Fibroblast of villous mesenchyme (primary cell): ENCODE measurements around the gene TMEM185B. TPM values are rescaled to one million over a fixed set of nuclear protein-coding genes. Genes with fewer than 3 reads are reported as not detected.

Experiments used
- DNase-seq: peaks from one replicate; pipeline ENCODE4 v3.0.0-alpha.2; 2010; ENCODE audit warnings: low read depth
- H3K4me3 ChIP-seq: 2 replicates; pipeline ENCODE4 v1.5.1; 2011; ENCODE audit warnings: low read depth, mild to moderate bottlenecking, low read length
- total RNA-seq: library from RNA; depleted of rRNA; stranded (reverse); fragments of >200 nt; gene quantifications from 2 replicates; pipeline ENCODE4 v1.2.3, GENCODE V29; 2012
- TF ChIP-seq, protein P1 (sequence below): IDR thresholded peaks from 2 replicates; pipeline ENCODE4 v1.5.1; 2012; ENCODE audit warnings: low read depth, mild to moderate bottlenecking, low read length; ENCODE audit not compliant: insufficient read depth

TMEM185B gene
- total RNA-seq, 1 donor: 36.3 TPM

DNA sequence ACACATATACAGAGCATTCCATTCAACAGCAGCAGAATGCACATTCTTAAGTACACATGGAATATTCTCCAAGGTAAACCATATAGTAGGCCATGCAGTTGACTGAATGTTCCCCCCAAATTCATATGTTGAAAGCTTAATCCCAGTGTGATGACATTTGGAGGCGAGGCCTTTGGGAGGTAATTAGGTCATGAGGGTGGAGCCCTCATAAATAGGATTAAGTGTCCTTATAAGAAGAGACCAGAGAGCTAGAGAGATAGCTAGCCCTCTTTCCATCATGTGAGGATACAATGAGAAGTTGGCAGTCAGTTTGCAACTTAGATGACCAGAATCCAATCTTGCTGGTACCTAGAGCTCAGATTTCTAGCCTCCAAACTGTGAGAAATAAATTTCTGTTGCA, 27.6 kb downstream of the TMEM185B start:
- TF ChIP-seq, protein P1, sequence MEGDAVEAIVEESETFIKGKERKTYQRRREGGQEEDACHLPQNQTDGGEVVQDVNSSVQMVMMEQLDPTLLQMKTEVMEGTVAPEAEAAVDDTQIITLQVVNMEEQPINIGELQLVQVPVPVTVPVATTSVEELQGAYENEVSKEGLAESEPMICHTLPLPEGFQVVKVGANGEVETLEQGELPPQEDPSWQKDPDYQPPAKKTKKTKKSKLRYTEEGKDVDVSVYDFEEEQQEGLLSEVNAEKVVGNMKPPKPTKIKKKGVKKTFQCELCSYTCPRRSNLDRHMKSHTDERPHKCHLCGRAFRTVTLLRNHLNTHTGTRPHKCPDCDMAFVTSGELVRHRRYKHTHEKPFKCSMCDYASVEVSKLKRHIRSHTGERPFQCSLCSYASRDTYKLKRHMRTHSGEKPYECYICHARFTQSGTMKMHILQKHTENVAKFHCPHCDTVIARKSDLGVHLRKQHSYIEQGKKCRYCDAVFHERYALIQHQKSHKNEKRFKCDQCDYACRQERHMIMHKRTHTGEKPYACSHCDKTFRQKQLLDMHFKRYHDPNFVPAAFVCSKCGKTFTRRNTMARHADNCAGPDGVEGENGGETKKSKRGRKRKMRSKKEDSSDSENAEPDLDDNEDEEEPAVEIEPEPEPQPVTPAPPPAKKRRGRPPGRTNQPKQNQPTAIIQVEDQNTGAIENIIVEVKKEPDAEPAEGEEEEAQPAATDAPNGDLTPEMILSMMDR: no peak
- DNase-seq: peak; percentile 46
- no peak overlapping the region for H3K4me3 ChIP-seq

- DNase-seq: no peak
- TF ChIP-seq, protein P1: no peak
- H3K4me3 ChIP-seq: no peak overlapping the region
These were observed 30.9 kb downstream of the TMEM185B start for GRCh38 chr2:120192280-120192679.

- DNase-seq: no peak
- TF ChIP-seq, protein P1: no peak
- no peak overlapping the region for H3K4me3 ChIP-seq
These were observed 34.0 kb downstream of the TMEM185B start for GRCh38 chr2:120189189-120189588.

DNA sequence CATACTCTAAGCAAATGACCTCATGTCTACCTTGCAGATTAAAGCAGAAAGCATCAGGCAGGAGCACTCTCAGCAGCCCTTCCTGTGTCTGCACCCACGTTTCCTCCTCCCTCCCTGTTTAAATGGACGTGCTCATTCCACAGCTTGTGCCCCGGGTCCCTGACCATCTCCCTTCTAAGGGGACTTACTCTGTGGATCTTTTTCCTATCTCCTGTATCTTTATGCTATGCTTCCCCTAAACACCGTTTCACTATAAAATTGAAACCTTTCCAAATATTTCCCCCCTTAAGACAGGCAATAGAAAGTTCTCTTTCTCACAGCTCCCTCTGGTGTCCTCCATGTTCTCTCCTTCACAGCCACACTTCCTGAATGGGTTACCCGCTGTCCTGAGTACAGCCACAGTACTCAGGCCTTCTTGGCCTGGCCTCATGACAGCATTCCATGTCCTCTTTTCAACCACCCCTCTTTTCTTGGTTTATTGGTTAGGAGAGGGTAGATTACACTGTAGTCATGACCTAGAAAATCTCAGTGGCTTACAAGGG, 41.1 kb downstream of the TMEM185B start:
- TF ChIP-seq, protein P1: no peak
- DNase-seq: no peak

DNA sequence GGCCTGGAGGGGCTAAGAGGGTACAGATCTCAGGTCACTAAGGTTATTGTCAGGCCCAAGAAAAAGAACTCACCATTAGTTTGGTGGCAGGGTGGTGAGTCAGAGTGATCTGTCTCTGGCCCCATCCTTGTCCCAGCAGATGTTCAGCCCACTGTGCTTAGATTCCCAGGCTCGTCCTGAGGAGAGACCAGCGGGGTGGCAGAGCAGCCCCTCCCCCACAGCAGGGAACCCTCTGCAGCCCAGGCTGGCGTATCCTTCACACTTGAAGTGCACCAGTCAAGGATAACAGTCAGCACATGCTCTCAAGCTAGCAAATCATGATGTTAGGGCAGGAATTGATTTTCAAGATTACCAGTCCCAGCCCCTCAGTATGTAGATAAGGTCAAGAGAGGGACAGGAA, 43.1 kb downstream of the TMEM185B start:
- no peak overlapping the region for H3K4me3 ChIP-seq

More for the DNA sequence above, 41.1 kb downstream of the TMEM185B start:
- no peak overlapping the region for H3K4me3 ChIP-seq

GRCh38 chr2:120179396-120179795, 43.8 kb downstream of the TMEM185B start:
- TF ChIP-seq, protein P1: no peak
- no peak overlapping the region for H3K4me3 ChIP-seq
- no peak for DNase-seq

More for the DNA sequence above, 43.1 kb downstream of the TMEM185B start:
- TF ChIP-seq, protein P1: no peak
- no peak for DNase-seq

- H3K4me3 ChIP-seq: no peak overlapping the region
- DNase-seq: no peak
- TF ChIP-seq, protein P1: no peak
These were observed 45.2 kb downstream of the TMEM185B start for GRCh38 chr2:120177973-120178372.
